ENCODE data around the gene MMEL1.

MMEL1 gene

GRCh38 chr1:2547210-2548067 lies 85.4 kb downstream of the MMEL1 start:
- no peaks in the 10 kb centered on the region for H3K79me2 ChIP-seq (ENCODE audit: insufficient read depth, low read depth)
- H4K20me1 ChIP-seq (ENCODE audit: insufficient read depth): no peaks in the 10 kb centered on the region
- H2AFZ ChIP-seq (ENCODE audit: low read depth): peak overlapping the region; percentile 63
- no peaks in the 10 kb centered on the region for H3K27me3 ChIP-seq (ENCODE audit: insufficient read depth, low read depth)
- peak overlapping the region; percentile 92 for H3K27ac ChIP-seq
- H3K4me3 ChIP-seq (IDR thresholded peaks at IDR 0.05; ENCODE audit: insufficient read depth, low read depth, low read length): peak overlapping the region; percentile 54
- no peaks in the 10 kb centered on the region for H3K36me3 ChIP-seq (ENCODE audit: insufficient read depth)
- H3K4me1 ChIP-seq (ENCODE audit: low read depth, poor library complexity, severe bottlenecking): peaks cover 29% of the 10 kb centered on the region
- peak overlapping the region; percentile 99 for H3K4me2 ChIP-seq
- H3K9ac ChIP-seq: peak overlapping the region; percentile 76
- no peak for TF ChIP-seq CTCF (conservative IDR thresholded peaks at IDR 0.05; ENCODE audit: low read depth, low read length)

GRCh38 chr1:2546515-2547209 lies 86.2 kb downstream of the MMEL1 start:
- peak overlapping the region; percentile 99 for H3K4me2 ChIP-seq
- no peaks in the 10 kb centered on the region for H4K20me1 ChIP-seq (ENCODE audit: insufficient read depth)
- H3K4me3 ChIP-seq (IDR thresholded peaks at IDR 0.05; ENCODE audit: insufficient read depth, low read depth, low read length): no peak overlapping the region
- H3K27ac ChIP-seq: peak overlapping the region; percentile 92
- peaks cover 31% of the 10 kb centered on the region for H3K4me1 ChIP-seq (ENCODE audit: low read depth, poor library complexity, severe bottlenecking)
- no peaks in the 10 kb centered on the region for H3K27me3 ChIP-seq (ENCODE audit: insufficient read depth, low read depth)
- no peaks in the 10 kb centered on the region for H3K36me3 ChIP-seq (ENCODE audit: insufficient read depth)
- TF ChIP-seq CTCF (conservative IDR thresholded peaks at IDR 0.05; ENCODE audit: low read depth, low read length): no peak
- peak overlapping the region; percentile 63; the same call in 1 of the 2 replicates for H2AFZ ChIP-seq (ENCODE audit: low read depth)
- peak overlapping the region; percentile 76 for H3K9ac ChIP-seq
- no peaks in the 10 kb centered on the region for H3K79me2 ChIP-seq (ENCODE audit: insufficient read depth, low read depth)

GRCh38 chr1:2545754-2546514 lies 86.9 kb downstream of the MMEL1 start:
- H3K9ac ChIP-seq: peak overlapping the region; percentile 76
- no peaks in the 10 kb centered on the region for H3K36me3 ChIP-seq (ENCODE audit: insufficient read depth)
- H3K4me1 ChIP-seq (ENCODE audit: low read depth, poor library complexity, severe bottlenecking): peaks cover 36% of the 10 kb centered on the region
- H3K79me2 ChIP-seq (ENCODE audit: insufficient read depth, low read depth): no peaks in the 10 kb centered on the region
- no peak overlapping the region for H3K4me3 ChIP-seq (IDR thresholded peaks at IDR 0.05; ENCODE audit: insufficient read depth, low read depth, low read length)
- H4K20me1 ChIP-seq (ENCODE audit: insufficient read depth): no peaks in the 10 kb centered on the region
- peak overlapping the region; percentile 99 for H3K4me2 ChIP-seq
- no peaks in the 10 kb centered on the region for H3K27me3 ChIP-seq (ENCODE audit: insufficient read depth, low read depth)
- peak overlapping the region; percentile 72 for H3K27ac ChIP-seq
- peak overlapping the region; percentile 86 for H2AFZ ChIP-seq (ENCODE audit: low read depth)
- TF ChIP-seq CTCF (conservative IDR thresholded peaks at IDR 0.05; ENCODE audit: low read depth, low read length): no peak

- 0 out of 2 replicates have a peak, but pooled peaks cover under 1% of the 10 kb centered on the region for H3K27me3 ChIP-seq (ENCODE audit: insufficient read depth, low read depth)
- H3K36me3 ChIP-seq (ENCODE audit: insufficient read depth): no peaks in the 10 kb centered on the region
- H2AFZ ChIP-seq (ENCODE audit: low read depth): peak overlapping the region; percentile 86; the same call in 1 of the 2 replicates
- no peaks in the 10 kb centered on the region for H3K79me2 ChIP-seq (ENCODE audit: insufficient read depth, low read depth)
- no peak overlapping the region for H3K27ac ChIP-seq
- TF ChIP-seq CTCF (conservative IDR thresholded peaks at IDR 0.05; ENCODE audit: low read depth, low read length): no peak
- no peaks in the 10 kb centered on the region for H4K20me1 ChIP-seq (ENCODE audit: insufficient read depth)
- H3K4me1 ChIP-seq (ENCODE audit: low read depth, poor library complexity, severe bottlenecking): peaks cover 36% of the 10 kb centered on the region
- H3K4me3 ChIP-seq (IDR thresholded peaks at IDR 0.05; ENCODE audit: insufficient read depth, low read depth, low read length): no peak overlapping the region
- no peak overlapping the region for H3K9ac ChIP-seq
- no peak overlapping the region; the same call in 1 of the 2 replicates for H3K4me2 ChIP-seq
These were observed 87.8 kb downstream of the MMEL1 start for GRCh38 chr1:2544875-2545640.
